ENCODE data around the gene AKR1E2. TPM values are rescaled to one million over a fixed set of nuclear protein-coding genes. Genes with fewer than 3 reads are reported as not detected.

AKR1E2 gene
- total and polyA plus RNA-seq, 8 donors: 1.9 to 16.7 (median 2.5) TPM; not detected in 2

GRCh38 chr10:4780782-4781181, 45.2 kb upstream of the AKR1E2 start:
- Histone ChIP-seq H3K4me3 (no peak overlapping the region), H3K4me1 (no peaks in the 10 kb centered on the region), H3K9me3 (no peaks in the 10 kb centered on the region), H3K36me3 (no peaks in the 10 kb centered on the region), H3K27ac (no peak overlapping the region), H3K27me3 (no peaks in the 10 kb centered on the region)
- DNase-seq: no peak
- intact Hi-C loops (cut with DNase I; ENCODE audit: low total_unique reads): no loop called here
- TF ChIP-seq EP300 (IDR thresholded peaks at IDR 0.05) (no peak), POLR2A (IDR thresholded peaks at IDR 0.05) (no peak), POLR2AphosphoS5 (IDR thresholded peaks at IDR 0.05) (no peak), CTCF (IDR thresholded peaks at IDR 0.05) (no peak)
- 54 to 70% (median 65%) methylated on average over 6 of the region's 6 CpGs for WGBS, 5 donors

- peaks cover 0 to 3% (median 0%) of the 10 kb centered on the region in 3 donors for H3K27me3 ChIP-seq
- intact Hi-C loops (cut with DNase I; ENCODE audit: low total_unique reads): no loop called here
Measured at GRCh38 chr10:4781955-4782354, 44.1 kb upstream of the AKR1E2 start.

GRCh38 chr10:4784667-4785333, 41.2 kb upstream of the AKR1E2 start:
- Histone ChIP-seq H3K36me3 (no peaks in the 10 kb centered on the region), H3K27me3 (peaks cover 0 to 6% (median 0%) of the 10 kb centered on the region in 3 donors), H3K4me1 (no peaks in the 10 kb centered on the region), H3K27ac (no peak overlapping the region), H3K4me3 (no peak overlapping the region), H3K9me3 (no peaks in the 10 kb centered on the region)
- TF ChIP-seq CTCF (IDR thresholded peaks at IDR 0.05): no peak
- TF ChIP-seq POLR2A (IDR thresholded peaks at IDR 0.05): no peak
- TF ChIP-seq POLR2AphosphoS5 (IDR thresholded peaks at IDR 0.05): no peak
- TF ChIP-seq EP300 (IDR thresholded peaks at IDR 0.05): no peak
- 70 to 81% (median 77%) methylated on average over 8 of the region's 8 CpGs for WGBS, 5 donors
- no peak for DNase-seq
- intact Hi-C loops (cut with DNase I; ENCODE audit: low total_unique reads): no loop called here

More at GRCh38 chr10:4781955-4782354, 44.1 kb upstream of the AKR1E2 start:
- TF ChIP-seq POLR2A (IDR thresholded peaks at IDR 0.05) (no peak), CTCF (IDR thresholded peaks at IDR 0.05) (no peak), POLR2AphosphoS5 (IDR thresholded peaks at IDR 0.05) (no peak), EP300 (IDR thresholded peaks at IDR 0.05) (no peak)
- DNase-seq: no peak
- H3K9me3 ChIP-seq: no peaks in the 10 kb centered on the region
- WGBS, 5 donors: 45 to 87% (median 66%) methylated on average over 3 of the region's 3 CpGs
- no peak overlapping the region for H3K4me3 ChIP-seq
- H3K4me1 ChIP-seq: no peaks in the 10 kb centered on the region
- no peak overlapping the region for H3K27ac ChIP-seq
- H3K36me3 ChIP-seq: no peaks in the 10 kb centered on the region

GRCh38 chr10:4786043-4786839, 39.8 kb upstream of the AKR1E2 start:
- no peak overlapping the region for H3K4me3 ChIP-seq
- no peaks in the 10 kb centered on the region for H3K4me1 ChIP-seq
- 66 to 90% (median 72%) methylated on average over 12 of the region's 12 CpGs for WGBS, 5 donors
- intact Hi-C loops (cut with DNase I; ENCODE audit: low total_unique reads): no loop called here
- peaks cover 0 to 6% (median 0%) of the 10 kb centered on the region in 3 donors for H3K27me3 ChIP-seq
- TF ChIP-seq POLR2AphosphoS5 (IDR thresholded peaks at IDR 0.05): no peak
- TF ChIP-seq EP300 (IDR thresholded peaks at IDR 0.05): no peak
- TF ChIP-seq POLR2A (IDR thresholded peaks at IDR 0.05): no peak
- no peak for TF ChIP-seq CTCF (IDR thresholded peaks at IDR 0.05)
- DNase-seq: no peak
- no peaks in the 10 kb centered on the region for H3K36me3 ChIP-seq
- no peaks in the 10 kb centered on the region for H3K9me3 ChIP-seq
- no peak overlapping the region for H3K27ac ChIP-seq

Data from stomach (tissue), 9 donors.